ENCODE results near the gene CAV3. TPM values are rescaled to one million over a fixed set of nuclear protein-coding genes. Genes with fewer than 3 reads are reported as not detected.

Gene CAV3
- total RNA-seq, 1 experiment from 2014 or later: not detected

DNA sequence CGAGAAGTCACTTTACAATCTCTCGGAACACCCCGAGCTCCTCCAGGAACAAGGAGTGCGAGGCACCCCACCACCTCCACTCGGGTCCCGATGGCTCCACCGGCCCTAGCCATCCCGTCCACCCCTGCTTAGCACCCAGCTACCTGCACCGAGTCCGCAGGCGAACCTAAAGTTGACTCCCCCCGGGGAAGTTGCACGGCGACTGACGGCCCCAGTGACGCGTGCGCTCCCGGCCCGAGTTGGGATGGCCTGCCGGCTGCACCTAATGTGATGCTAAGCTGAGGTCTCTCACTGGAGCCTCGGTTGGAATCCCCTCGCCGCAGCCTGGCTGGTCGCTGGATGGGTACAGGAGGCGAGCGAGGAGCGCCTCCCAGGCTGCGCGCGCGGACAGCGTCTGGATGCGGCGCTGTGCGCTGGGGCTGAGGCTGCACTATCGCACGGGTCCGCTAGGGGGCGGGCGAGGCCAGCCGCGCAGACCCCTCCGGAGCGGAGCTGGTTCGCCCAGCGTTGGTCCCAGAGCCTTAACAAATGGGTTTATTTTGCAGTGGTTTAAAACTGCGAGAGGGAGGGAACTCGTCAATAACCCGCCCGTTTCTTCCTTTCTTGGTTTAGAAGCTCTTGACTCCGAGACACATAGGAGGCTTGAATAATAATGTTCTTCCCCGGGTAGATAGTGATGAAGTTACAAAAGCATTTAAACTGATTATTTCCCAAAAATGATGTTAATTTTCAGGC is 35.7 kb downstream of the CAV3 start, which contains the start of gene OXTR:
TSS of gene OXTR (minus strand) at position 526 of the 735 bp plus-strand sequence. CDS start 1,426 bp downstream, outside the sequence.
- intact Hi-C loops (cut with micrococcal nuclease): loop anchor here (1.0 kb wide), 5 partner anchors 106 to 533 kb away; no protein-coding TSS in a partner anchor
- CTCF ChIA-PET: interaction anchor here (0.5 to 3.0 kb wide), 83 partner anchors 9 to 672 kb away, joined by 3 to 31 read pairs (median 4); no protein-coding TSS in a partner anchor
- POLR2A ChIA-PET: interaction anchor here (0.9 to 1.8 kb wide), 5 partner anchors 23 to 196 kb away, joined by 3 to 4 read pairs (median 3); partner anchors contain the start of gene RAD18
- peak; percentile 57 for DNase-seq (ENCODE audit: unreplicated experiment)
- no peaks in the 10 kb centered on the region for H3K36me3 Mint-ChIP-seq (ENCODE audit: insufficient read depth, unreplicated experiment)
- no peak within 1 kb of the TSS for H3K27ac Mint-ChIP-seq (ENCODE audit: low read depth, unreplicated experiment)
- H3K4me3 Mint-ChIP-seq (ENCODE audit: unreplicated experiment): peak within 1 kb of the TSS; percentile 73
- TF ChIP-seq, protein P1, sequence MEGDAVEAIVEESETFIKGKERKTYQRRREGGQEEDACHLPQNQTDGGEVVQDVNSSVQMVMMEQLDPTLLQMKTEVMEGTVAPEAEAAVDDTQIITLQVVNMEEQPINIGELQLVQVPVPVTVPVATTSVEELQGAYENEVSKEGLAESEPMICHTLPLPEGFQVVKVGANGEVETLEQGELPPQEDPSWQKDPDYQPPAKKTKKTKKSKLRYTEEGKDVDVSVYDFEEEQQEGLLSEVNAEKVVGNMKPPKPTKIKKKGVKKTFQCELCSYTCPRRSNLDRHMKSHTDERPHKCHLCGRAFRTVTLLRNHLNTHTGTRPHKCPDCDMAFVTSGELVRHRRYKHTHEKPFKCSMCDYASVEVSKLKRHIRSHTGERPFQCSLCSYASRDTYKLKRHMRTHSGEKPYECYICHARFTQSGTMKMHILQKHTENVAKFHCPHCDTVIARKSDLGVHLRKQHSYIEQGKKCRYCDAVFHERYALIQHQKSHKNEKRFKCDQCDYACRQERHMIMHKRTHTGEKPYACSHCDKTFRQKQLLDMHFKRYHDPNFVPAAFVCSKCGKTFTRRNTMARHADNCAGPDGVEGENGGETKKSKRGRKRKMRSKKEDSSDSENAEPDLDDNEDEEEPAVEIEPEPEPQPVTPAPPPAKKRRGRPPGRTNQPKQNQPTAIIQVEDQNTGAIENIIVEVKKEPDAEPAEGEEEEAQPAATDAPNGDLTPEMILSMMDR (IDR thresholded peaks at IDR 0.05; ENCODE audit: unreplicated experiment): peak; percentile 99
- no TSS peak for BruUV-seq (replicated peaks)
- H3K4me1 Mint-ChIP-seq (ENCODE audit: insufficient read depth, unreplicated experiment): peaks cover 7% of the 10 kb centered on the region
- peaks cover 14% of the 10 kb centered on the region for H3K27me3 Mint-ChIP-seq (ENCODE audit: insufficient read depth, unreplicated experiment)
- no peaks in the 10 kb centered on the region for H3K9me3 Mint-ChIP-seq (ENCODE audit: unreplicated experiment)

GRCh38 chr3:8773941-8774542 is 40.4 kb downstream of the CAV3 start:
- H3K27ac Mint-ChIP-seq (ENCODE audit: low read depth, unreplicated experiment): no peak overlapping the region
- intact Hi-C loops (cut with micrococcal nuclease): loop anchor here (10.0 kb wide), 1 partner anchor 91 kb away; no protein-coding TSS in a partner anchor
- peaks cover 6% of the 10 kb centered on the region for H3K4me1 Mint-ChIP-seq (ENCODE audit: insufficient read depth, unreplicated experiment)
- no peaks in the 10 kb centered on the region for H3K9me3 Mint-ChIP-seq (ENCODE audit: unreplicated experiment)
- TF ChIP-seq, protein P1 (IDR thresholded peaks at IDR 0.05; ENCODE audit: unreplicated experiment): no peak
- no peak overlapping the region for H3K4me3 Mint-ChIP-seq (ENCODE audit: unreplicated experiment)
- H3K36me3 Mint-ChIP-seq (ENCODE audit: insufficient read depth, unreplicated experiment): no peaks in the 10 kb centered on the region
- ChIA-PET POLR2A (no interaction called here), CTCF (interaction anchor here (0.6 kb wide), 2 partner anchors 29 to 614 kb away, joined by 3 read pairs; no protein-coding TSS in a partner anchor)
- peaks cover 3% of the 10 kb centered on the region for H3K27me3 Mint-ChIP-seq (ENCODE audit: insufficient read depth, unreplicated experiment)
- no peak for DNase-seq (ENCODE audit: unreplicated experiment)
- no TSS peak for BruUV-seq (replicated peaks)

- ChIA-PET CTCF (no interaction called here), POLR2A (no interaction called here)
- no peaks in the 10 kb centered on the region for H3K36me3 Mint-ChIP-seq (ENCODE audit: insufficient read depth, unreplicated experiment)
- no peaks in the 10 kb centered on the region for H3K9me3 Mint-ChIP-seq (ENCODE audit: unreplicated experiment)
- no peak overlapping the region for H3K4me3 Mint-ChIP-seq (ENCODE audit: unreplicated experiment)
- no peak overlapping the region for H3K27ac Mint-ChIP-seq (ENCODE audit: low read depth, unreplicated experiment)
- intact Hi-C loops (cut with micrococcal nuclease): loop anchor here (10.0 kb wide), 1 partner anchor 90 kb away; no protein-coding TSS in a partner anchor
- DNase-seq (ENCODE audit: unreplicated experiment): no peak
- H3K27me3 Mint-ChIP-seq (ENCODE audit: insufficient read depth, unreplicated experiment): no peaks in the 10 kb centered on the region
- BruUV-seq (replicated peaks): no TSS peak
- peaks cover 6% of the 10 kb centered on the region for H3K4me1 Mint-ChIP-seq (ENCODE audit: insufficient read depth, unreplicated experiment)
- TF ChIP-seq, protein P1 (IDR thresholded peaks at IDR 0.05; ENCODE audit: unreplicated experiment): no peak
Observed at GRCh38 chr3:8775181-8775580, 41.6 kb downstream of the CAV3 start.

DNA sequence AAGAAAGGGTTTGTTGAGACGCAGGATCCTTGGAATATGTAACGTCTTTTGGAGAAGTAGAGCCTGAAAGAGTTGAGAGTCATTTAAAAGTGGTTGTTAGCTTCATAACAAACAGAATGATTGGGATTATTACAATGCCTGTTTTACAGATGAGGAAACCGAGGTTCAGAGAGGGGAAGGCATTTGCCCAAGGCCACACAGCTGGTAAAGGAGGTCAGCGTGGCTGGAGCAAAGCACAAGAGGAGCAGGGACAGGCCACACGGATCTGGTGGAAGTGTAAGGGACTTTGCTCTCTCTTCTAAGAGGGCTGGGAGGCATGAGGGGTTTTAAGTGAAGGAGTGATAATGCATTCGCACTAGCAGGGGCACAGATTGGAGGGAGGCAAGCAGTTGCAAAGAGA is 42.0 kb downstream of the CAV3 start:
- peaks cover 6% of the 10 kb centered on the region for H3K4me1 Mint-ChIP-seq (ENCODE audit: insufficient read depth, unreplicated experiment)

More for the DNA sequence above, 42.0 kb downstream of the CAV3 start:
- CTCF ChIA-PET: no interaction called here
- Mint-ChIP-seq H3K27ac (ENCODE audit: low read depth, unreplicated experiment) (no peak overlapping the region), H3K9me3 (ENCODE audit: unreplicated experiment) (no peaks in the 10 kb centered on the region), H3K27me3 (ENCODE audit: insufficient read depth, unreplicated experiment) (no peaks in the 10 kb centered on the region), H3K4me3 (ENCODE audit: unreplicated experiment) (no peak overlapping the region), H3K36me3 (ENCODE audit: insufficient read depth, unreplicated experiment) (no peaks in the 10 kb centered on the region)
- POLR2A ChIA-PET: interaction anchor here (0.7 kb wide), 1 partner anchor 21 kb away, joined by 5 read pairs; no protein-coding TSS in a partner anchor
- intact Hi-C loops (cut with micrococcal nuclease): loop anchor here (10.0 kb wide), 1 partner anchor 89 kb away; no protein-coding TSS in a partner anchor
- TF ChIP-seq, protein P1 (IDR thresholded peaks at IDR 0.05; ENCODE audit: unreplicated experiment): no peak
- no peak for DNase-seq (ENCODE audit: unreplicated experiment)
- BruUV-seq (replicated peaks): no TSS peak
